ENCODE measurements around the gene ETHE1.
A peak's percentile ranks its signal among the peaks of the same experiment; 100 is the strongest.
"Not testable (repeated sequence)": the region's sequence is repeated elsewhere in the genome, so short reads cannot be mapped to it uniquely, and the experiment has no call there.

ETHE1 gene

GRCh38 chr19:43523696-43524095 lies 3.3 kb downstream of the ETHE1 start:
- not testable (repeated sequence) for DNase-seq

- no peak for DNase-seq
Measured at GRCh38 chr19:43522929-43523328, 4.1 kb downstream of the ETHE1 start.

DNA sequence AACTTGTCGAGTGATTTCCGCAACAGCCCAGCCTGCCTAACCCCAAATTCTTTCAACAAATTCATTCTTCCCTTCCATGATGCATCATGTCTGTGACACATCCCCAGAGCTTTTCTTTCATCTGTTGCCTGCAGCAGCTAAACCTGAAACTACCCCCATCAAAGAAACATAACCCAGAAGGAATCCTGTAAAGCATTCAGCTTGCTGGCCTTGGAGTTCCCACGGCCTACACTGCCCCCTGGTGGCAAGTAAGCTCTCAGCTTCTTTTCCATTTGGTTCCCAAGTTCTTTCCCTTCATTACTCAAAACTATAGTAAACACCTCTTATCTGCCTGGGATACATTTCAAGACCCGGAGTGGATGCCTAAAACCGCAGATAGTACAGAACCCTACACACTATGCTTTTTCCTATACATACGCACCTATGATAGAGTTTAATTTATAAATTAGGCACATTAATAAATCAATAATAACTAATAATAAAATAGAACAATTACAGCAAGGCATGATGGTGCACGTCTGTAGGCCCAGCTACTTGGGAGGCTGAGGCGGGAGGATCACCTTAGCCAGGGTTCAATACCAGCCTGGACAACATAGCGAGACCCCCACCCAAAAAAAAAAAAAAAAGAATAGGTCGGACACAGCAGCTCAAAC lies 7.4 kb downstream of the ETHE1 start:
- DNase-seq = peak; percentile 53

GRCh38 chr19:43518051-43518450 lies 8.9 kb downstream of the ETHE1 start:
- no peak for DNase-seq

GRCh38 chr19:43512399-43512798 lies 14.6 kb downstream of the ETHE1 start:
- DNase-seq = peak; percentile 73

DNA sequence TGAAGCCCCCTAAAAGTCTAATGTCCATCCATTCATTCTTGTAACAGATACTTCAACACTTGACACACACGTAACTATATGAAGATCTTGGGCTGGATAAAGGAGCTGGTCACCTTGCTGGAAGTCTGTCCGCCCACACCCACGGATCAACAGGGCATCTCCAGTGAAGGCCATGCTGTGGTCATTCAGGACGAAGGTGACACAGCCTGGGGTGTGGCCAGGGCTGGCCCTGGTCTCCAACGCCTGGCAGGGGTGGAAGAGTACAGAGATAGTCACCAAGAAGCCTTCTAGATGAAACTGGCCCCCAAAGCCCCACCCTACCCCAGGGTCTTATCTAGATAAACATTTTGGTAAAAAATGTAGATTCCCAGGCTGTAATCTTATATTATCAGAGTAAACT lies 15.7 kb downstream of the ETHE1 start:
- no peak for DNase-seq

- DNase-seq = no peak
Measured at GRCh38 chr19:43510713-43511112, 16.3 kb downstream of the ETHE1 start.

DNA sequence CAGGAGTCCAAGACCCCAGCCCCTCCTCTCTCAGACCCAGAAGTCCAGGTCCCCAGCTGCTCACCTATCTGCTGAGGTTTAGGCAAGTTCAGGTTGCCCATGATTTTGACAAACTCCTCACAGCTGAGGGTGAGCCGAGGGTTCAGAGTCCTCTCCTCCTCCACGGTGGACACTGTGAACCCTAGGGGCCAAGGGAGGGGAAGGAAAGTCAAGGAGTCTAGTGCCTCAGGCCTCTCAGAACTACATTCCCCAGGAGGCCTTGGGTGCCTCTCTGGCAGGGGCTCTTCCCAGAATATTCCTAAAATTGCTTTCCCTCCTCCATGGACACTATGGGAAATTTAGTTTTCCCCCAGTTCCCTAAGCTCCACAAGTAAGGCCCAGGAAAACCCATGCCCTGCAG lies 19.1 kb downstream of the ETHE1 start:
- no peak for DNase-seq

DNA sequence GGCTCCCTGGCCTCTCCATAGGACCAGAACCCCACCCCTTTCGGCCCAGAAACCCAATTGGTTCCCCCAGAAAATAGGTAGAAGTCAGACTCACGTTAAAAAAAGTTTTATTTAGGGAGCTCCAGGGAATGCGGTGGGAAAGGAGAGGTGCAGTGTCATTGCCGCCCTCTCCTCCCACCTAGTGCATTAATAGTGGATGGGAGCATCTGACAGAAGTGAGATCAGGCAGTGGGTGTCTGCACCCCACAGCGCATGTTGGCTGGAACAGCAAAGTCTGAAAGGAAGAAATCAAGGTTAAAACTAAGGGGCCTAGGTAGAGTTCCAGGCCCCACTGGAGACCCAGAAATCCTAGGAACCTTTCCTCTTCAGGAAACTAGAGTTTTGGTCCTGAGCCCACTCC lies 20.4 kb downstream of the ETHE1 start:
- no peak for DNase-seq

DNA sequence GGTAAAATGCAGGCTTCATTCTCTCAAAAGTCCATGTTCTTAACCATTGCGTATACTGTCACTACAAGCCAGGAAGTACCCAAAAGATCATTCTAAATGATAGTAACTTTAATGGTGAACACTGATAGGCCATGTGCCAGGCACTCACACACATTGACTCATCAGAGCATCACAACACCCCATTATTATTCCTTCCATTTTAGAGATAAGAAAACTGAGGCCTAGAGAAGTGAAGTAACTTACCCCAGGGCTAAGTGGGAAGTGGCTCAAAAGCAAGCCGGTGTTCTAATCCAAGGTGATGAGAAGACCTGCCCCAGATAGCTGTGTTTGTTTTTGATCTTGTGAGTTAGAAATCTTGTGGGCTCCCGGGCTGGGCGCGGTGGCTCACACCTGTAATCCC lies 21.1 kb downstream of the ETHE1 start:
- no peak for DNase-seq

DNA sequence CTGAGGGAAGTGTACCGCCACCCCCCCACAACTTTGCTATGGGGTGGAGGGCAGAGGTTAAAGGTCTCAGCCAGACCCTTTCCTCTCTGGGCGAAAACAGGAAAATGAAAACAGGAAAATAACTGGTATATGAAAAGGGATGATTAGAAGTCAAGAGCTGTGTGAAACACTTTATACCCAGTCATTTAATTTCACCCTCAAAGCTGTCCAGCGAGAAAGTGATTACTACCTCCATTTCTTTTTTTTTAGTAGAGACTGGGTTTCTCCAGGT lies 21.9 kb downstream of the ETHE1 start:
- no peak for DNase-seq

DNA sequence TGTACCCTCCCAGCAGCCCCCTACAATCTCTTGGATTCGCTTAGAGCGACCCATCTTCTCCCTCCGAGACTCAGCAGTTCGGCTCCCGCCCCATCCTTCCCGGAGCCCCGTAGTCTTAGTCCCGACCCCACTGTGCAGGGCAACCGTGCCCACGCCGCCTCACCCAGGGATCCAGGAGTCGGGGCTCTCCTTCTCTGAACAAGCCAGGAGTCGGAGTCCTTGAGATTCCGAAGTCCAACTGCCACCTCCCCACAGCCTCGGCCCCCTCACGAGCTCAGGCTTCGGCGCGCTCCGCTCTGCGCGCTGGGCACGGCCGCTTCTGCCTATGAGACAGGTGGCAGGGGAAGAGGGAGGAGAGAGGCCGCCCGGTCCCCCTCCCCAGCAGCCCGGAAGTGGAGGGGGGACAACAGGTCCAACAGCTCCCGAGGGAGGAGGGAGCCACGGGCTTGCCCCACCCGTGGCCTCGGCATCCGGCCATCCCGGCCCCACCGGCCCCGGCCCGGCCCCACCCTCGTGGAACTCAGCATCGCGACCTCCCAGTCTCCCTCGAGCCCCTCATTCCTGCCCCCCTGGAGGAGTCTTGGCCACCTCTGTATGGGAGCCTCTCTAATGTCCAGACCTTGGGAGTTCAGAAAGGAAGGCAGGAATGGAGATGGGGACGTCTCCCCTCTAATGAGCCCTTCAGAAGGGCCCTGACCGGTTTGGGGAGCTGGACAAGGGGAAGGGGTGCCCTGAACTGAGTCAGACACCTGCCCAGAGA lies 22.4 kb downstream of the ETHE1 start, which contains the start of gene PHLDB3:
TSS of gene PHLDB3 (minus strand) at position 321 of the 760 bp plus-strand sequence. CDS start 628 bp downstream, outside the sequence.
- DNase-seq = no peak

DNA sequence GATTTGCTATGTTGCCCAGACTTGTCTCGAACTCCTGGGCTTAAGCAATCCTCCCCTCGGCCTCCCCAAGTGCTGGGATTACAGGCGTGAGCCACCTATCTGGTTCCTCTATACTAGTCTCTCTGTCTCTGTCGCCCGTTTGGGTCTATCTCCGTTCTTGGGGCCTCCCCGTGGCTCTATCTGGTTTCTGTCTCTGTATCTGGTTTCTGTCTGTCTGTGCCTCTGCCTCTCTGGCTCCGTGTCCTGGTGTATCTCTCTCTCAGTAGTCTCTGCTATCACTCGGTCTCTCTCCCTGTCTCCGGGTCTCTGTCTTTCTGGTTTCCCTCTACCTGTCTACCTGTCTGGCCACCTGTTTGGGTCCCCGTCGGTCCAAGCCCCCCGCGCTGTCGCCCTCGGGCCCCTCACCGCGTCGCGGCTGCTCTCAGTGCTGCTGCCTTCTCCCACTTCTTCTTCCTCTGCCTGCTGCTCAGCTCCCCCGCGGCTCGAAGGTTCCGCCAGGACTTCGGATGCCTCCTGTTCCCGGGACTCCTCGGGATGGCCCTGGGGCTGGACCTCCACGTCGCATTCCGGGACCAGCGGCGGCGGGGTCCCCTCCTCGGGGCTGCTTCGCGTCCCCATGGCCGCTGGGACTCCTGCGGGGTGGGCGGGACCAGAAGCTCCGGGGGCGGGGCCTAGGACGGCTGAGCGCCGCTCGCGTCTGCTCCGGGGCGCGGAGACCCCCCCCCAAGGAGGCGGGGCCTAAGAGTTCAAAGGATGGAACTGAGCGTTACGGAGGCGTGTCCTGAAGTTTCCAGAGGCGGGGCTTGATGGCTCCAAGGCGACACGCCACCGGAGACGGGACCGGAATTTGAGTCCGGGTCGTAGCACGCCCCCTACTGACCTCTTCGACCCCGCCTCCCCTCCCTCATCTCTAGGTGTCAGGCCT lies 23.2 kb downstream of the ETHE1 start:
- peak; percentile 60 for DNase-seq

GRCh38 chr19:43502419-43502976 lies 24.5 kb downstream of the ETHE1 start:
- no peak for DNase-seq

DNA sequence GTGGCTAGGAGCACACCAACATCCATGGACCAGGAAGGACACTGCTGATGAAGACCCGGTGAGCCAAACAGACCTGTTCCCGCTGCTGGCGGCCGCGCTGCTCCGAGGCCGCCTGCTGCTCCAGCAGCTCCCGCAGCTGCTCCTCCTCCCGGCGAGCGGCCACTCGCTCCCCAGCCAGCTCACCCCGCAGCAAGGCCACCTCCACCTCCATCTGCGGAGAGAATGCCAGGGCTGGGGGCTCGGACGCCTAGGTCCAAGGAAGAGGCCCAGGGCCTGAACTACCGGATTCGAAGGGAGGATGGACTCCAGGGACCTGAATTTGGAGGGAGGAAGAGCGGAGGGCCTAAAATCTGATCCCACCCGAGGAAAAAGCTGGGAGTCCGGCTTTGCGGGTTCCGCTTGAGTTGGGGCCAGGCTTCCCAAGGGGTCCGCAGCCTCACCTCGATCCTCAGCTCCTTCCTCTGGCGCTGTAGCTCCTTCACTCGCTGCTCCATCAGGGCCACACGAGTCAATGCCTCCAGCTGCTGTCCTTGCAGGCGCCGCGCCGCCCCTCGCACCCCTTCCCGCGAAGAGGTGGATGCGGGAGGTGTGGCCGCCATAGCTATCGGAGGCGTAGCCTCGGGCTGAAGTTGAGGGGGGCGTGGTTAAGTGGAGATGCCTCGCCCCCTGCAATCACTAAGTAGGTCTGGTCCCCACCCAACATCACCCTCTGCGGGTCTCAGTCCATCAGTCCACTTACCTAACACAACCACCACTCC lies 25.2 kb downstream of the ETHE1 start:
- DNase-seq = no peak

- no peak for DNase-seq
Measured at GRCh38 chr19:43499042-43499441, 28.0 kb downstream of the ETHE1 start.

DNA sequence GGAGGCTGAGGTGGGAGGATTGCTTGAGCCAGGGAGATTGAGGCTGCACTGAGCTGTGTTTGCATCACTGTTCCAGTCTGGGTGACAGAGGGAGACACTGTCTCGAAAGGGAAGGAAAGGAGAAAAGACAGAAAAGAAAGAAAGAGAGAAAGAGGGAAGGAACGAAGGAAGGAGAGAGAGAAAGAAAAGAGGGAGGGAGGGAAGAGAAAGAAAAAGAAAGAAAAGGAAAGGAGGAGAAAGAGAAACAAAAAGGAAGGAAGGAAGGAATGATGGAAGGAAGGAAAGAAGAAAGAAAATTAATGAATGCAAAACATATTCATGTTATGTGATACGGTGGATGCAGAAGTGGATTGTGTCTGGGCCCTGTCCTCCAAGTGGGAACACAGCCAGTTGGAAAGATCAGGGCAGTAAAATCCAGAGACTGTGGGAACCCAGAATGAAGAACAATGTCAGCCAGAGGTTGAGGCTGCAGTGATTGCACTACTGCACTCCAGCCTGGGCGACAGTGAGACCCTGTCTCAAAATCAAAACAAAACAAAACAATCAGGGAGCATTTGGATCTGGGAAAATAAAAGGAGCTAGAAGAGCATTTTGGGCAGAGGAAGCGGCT lies 28.7 kb downstream of the ETHE1 start:
- no peak for DNase-seq

- DNase-seq = no peak
Measured at GRCh38 chr19:43496960-43497359, 30.0 kb downstream of the ETHE1 start.

GRCh38 chr19:43495082-43495481 lies 31.9 kb downstream of the ETHE1 start:
- DNase-seq = no peak

DNA sequence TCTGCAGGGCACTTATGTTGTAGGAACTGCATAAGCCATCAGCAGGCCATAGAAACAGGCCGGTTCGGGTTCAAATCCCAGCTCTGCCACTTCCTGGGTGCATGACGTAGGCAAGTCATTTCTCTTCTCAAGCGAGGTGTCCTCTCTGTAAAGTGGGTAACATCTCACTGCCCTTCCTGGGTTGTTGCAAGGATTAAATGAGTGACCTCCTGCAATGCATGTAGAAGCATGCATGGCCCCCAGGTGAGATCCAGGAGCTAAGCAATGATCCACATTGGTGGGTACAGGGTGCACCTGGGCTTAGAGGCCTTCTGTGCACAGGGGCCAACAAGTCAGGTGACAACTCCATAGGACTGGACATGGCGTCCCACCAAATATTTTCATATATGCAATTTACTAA lies 36.2 kb downstream of the ETHE1 start:
- DNase-seq = no peak

DNA sequence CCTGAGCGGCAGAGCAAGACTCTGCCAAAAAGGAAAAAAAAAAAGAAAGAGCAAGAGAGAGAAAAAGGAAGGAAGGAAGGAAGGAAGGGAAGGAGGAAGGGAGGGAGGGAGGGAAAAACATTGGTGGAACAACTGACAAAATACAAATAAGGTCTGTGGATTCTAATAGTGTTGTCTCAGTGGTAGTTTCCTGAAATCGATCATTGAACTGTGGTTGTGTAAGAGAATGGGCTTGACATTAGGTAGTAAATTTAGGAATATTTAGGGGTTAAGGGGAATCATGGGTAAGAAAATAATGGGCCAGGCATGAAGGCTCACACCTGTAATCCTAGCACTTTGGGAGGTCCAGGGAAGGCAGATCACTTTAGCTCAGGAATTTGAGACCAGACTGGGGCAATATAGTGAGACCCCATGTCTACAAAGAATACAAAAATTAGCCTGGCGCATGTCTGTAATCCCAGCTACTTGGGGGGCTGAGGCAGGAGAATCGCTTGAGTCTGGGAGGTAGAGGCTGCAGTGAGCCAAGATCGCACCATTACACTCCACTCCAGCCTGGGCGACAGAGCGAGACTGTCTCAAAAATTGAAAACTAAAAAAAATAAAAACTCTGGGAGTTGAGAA lies 36.9 kb downstream of the ETHE1 start:
- DNase-seq = no peak

DNA sequence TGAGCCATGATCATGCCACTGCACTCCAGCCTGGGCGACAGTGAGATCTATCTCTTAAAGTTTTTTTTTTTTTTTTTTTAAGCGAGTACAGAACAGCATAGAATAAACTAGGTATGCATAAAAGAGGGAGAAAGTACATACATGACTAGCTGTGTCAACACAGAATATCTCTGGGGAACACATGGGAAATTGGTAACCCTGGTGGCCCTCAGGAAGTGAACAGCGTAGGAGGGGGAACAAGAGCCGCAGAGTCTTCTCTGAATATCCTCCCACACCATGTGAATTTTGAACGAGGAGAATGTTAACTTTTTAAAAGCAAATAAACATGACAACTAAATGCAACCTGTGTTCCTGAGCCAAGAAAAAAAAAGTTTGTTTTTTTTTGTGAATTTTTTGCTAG lies 37.7 kb downstream of the ETHE1 start:
- DNase-seq = no peak

All from DMS79 (cell line).